Coronary artery (tissue), 2 donors: ENCODE measurements around the gene ANKS1B.

Source experiments
- DNase-seq: peaks from one replicate; pipeline ENCODE4 v3.0.0-alpha.2; 2017; ENCODE audit warnings: low spot score
- H3K27ac ChIP-seq, 2 donors: fragments of 200-600 bp; sonication (generic); one replicate each; pipeline ENCODE4 v1.5.1; 2016 to 2019
- H3K4me3 ChIP-seq: fragments of 200-600 bp; sonication (generic); 2 replicates; pipeline ENCODE4 v1.5.1; 2016; ENCODE audit warnings: mild to moderate bottlenecking, moderate library complexity
- CTCF ChIP-seq: fragments of 200-600 bp; sonication (generic); IDR thresholded peaks from one replicate; pipeline ENCODE4 v1.5.1; 2019; ENCODE audit warnings: antibody characterized with exemption

Gene ANKS1B

GRCh38 chr12:98819821-98820404, 1164.8 kb downstream of the ANKS1B start:
- TF ChIP-seq CTCF: no peak
- Histone ChIP-seq H3K4me3 (no peak overlapping the region), H3K27ac (no peak overlapping the region)
- DNase-seq: no peak

DNA sequence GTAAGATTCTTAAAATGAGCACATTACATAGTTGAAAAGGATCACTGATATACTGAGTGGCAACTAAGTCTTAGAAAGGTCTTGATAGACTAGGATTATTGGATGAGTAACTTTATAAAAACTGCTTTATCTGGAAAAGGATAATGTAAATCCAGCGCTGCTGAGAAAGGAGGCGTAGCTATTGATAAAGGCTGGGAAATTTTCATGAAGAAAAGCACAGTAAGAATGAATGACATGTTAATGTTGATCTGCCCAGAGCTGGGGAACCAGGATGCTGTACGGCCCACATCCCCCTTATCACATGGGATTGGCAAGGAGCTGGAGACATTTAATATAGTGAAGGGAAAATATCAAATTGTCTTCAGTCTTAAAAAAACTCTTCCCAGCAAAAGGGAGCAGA, 1165.7 kb downstream of the ANKS1B start:
- TF ChIP-seq CTCF: no peak
- DNase-seq: no peak
- no peak overlapping the region for H3K4me3 ChIP-seq
- H3K27ac ChIP-seq: no peak overlapping the region

DNA sequence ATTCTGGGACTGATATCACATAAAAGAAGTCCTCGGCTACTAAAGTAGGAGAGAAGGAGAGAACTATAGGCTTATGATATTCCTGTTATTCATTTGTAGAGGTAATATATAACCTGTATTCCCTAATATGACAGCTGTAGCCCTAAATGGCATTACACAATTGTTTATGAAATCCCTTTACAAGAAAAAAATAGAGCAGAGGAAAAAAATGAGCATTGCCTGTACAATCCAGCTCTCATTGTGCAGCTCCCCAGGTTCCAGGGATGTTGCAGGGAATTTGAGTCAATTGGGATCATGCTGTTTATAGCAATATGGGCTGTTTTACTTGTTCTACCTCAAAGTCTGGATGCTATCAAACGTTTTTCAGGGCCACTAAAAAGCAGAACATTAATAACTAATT, 1166.5 kb downstream of the ANKS1B start:
- TF ChIP-seq CTCF: no peak
- H3K4me3 ChIP-seq: no peak overlapping the region
- no peak overlapping the region for H3K27ac ChIP-seq
- no peak for DNase-seq

GRCh38 chr12:98817742-98818141, 1167.0 kb downstream of the ANKS1B start:
- TF ChIP-seq CTCF: no peak
- no peak overlapping the region for H3K27ac ChIP-seq
- no peak for DNase-seq
- H3K4me3 ChIP-seq: no peak overlapping the region

DNA sequence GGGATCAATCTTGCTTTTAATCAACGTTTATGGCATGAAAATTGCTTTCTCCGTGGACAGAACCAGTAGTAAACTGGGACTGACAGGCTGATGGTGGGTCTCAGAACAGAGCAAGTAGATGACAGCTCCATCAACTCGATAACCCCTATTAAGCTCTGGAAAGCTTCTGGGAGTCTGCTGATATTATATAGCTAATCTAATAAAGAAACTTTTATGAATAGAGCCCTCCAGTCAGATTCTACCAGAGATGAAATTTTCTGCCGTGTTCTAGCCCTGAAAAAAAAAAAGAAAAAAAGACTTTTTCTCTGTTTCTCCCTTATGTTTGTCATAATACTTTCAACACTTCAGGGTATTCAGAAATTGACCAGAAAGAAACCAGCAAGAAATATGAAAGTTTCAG, 1168.0 kb downstream of the ANKS1B start:
- H3K4me3 ChIP-seq: no peak overlapping the region
- no peak overlapping the region for H3K27ac ChIP-seq
- DNase-seq: no peak
- no peak for TF ChIP-seq CTCF

DNA sequence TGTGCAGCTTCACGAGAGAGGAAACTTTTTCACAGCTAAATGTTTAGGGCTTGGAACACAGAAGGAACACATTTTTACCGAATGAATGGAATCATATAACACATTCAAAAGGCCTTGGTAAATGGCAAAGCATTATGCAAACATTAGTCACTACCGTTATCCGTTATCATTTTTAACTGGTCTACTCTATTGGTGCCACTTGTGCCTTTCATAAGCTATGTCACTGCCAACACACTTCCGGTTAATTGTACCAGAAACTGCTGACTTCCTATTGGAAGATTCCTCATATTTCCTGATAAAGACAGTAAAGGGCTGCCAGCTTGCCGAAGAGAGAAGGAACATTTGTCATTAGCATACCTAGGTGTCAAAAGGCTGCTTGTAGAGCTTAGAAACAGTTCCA, 1170.5 kb downstream of the ANKS1B start:
- no peak overlapping the region for H3K4me3 ChIP-seq
- DNase-seq: no peak
- H3K27ac ChIP-seq: no peak overlapping the region
- no peak for TF ChIP-seq CTCF

DNA sequence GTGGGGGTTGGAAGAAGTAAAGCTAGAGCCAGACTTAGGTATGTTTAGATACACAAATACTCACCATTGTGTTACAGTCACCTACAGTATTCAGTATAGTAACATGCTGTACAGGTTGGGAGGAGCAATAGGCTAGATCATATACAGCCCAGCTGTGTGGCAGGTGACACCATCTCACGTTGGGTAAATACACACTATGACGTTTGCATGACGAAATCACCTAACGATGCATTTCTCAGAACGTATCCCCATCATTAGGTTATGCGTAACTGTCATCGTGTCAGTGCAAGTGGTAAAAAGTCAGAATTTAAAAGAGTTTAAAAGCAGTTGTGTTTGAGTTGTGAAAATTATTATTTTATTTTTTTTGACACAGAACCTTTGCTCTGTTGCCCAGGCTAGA, 1172.5 kb downstream of the ANKS1B start:
- Histone ChIP-seq H3K27ac (no peak overlapping the region), H3K4me3 (no peak overlapping the region)
- TF ChIP-seq CTCF: no peak
- no peak for DNase-seq
